GM12872 (cell line): Measurements from ENCODE around the gene SELENOO.
A peak's percentile ranks its signal among the peaks of the same experiment; 100 is the strongest.

Experiments used
- CTCF ChIP-seq: IDR thresholded peaks from 3 replicates; pipeline ENCODE4 v1.5.1; 2011; ENCODE audit warnings: low read depth, mild to moderate bottlenecking, low read length, moderate library complexity; ENCODE audit not compliant: insufficient read depth

The SELENOO gene

DNA sequence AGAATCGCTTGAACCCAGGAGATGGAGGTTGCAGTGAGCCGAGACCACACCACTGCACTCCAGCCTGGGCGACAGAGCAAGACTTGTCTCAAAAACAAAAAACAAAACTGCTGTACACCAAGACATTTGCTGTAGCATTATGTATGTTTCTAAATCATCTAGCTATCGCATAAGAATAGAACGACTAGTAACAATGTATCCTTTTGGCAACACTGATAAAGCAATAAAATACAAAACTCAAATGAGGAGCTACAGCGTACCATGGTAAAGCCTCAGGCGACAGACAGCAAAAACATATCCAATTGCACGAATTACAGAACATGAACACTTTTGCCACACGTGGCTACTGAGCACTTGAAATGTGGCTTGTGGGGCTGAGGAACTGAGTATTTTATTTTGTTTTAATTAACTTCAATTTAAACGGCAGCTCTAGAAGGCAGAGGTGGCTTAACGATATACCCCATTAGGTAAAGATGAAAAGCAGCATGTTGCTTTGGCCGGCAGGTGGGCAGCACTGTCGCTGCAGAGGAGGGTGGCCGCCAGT, 41.7 kb downstream of the SELENOO start:
- no peak for TF ChIP-seq CTCF

- no peak for TF ChIP-seq CTCF
Observed at GRCh38 chr22:50243685-50244419, 43.0 kb downstream of the SELENOO start.

GRCh38 chr22:50244420-50245213, 43.8 kb downstream of the SELENOO start, which contains the start of gene TUBGCP6:
Gene TUBGCP6 (minus strand): TSS chr22:50245023. CDS start chr22:50244459, 564 bp downstream.
- TF ChIP-seq CTCF, result peak; percentile 43; the same call in 2 of the 3 replicates

- no peak for TF ChIP-seq CTCF
Observed at GRCh38 chr22:50245214-50246072, 44.6 kb downstream of the SELENOO start.

DNA sequence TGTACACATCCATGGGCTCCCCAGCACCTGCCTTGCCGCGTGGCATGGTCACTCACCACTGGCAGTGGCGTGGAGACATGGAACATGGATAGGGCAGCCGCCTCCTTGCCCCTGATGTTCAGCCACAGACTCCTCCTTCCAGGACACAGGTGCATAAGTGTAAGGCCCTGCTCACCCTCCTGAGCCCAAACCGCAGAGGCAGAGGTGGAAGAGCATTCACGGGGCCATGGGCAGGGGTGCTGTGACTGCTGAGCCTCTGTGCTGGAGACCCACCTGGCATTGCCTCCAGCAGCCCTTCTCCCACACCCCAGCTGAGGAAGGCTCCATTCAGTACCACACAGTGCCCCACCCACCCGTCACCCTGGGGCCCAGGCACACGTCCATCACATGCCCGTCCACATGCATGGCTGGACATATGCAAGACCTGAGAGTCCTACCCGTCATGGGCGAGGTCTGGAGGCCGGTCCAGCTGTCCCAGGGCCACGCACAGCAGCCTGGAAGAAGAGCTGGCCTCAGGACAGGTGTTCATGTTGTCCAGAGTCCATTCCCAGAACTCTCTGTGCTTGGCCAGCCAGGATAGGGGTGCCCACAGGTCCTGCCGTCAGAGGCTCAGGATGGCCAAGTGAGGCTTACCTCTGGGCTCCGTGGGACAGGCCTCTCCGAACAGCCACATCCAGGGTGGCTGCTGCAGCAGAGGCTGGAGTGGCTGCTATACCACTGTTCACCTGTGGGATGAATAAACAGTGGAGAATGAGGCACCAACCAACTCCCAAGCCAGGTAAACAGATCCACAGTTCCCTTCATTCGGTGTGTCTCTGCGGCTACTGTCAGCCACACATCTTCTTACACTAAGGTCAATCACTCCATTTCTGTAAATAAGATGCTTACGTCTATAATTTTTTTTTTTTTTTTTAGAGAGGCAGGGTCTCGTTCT, 45.7 kb downstream of the SELENOO start:
- TF ChIP-seq CTCF, result peak; percentile 38; the same call in 2 of the 3 replicates

DNA sequence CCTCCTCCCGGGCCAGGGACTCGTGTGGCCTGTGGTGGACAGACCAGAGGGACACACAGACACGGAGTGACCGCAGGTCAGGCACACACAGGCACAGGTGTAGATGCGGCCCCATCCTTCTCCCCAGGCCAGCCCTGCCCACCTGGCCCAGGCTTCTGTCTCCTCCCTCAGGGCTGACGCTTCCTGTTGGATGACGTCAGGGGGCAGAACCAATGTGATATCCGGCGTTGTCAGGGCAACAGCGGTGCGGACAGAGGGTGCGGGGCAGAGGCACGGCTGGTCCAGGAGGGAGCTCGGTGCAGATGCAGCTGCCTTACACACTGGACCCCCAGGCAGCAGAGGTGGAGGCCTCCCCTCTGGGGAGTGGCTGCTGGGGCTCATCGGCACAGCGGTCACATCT, 46.9 kb downstream of the SELENOO start:
- TF ChIP-seq CTCF, result no peak
